Activated T-cell treated with anti-CD3 and anti-CD28 coated beads, Interleukin-2, amount 50 U/mL, for 24 hours (primary cell): ENCODE results near the gene TRAP1.

ENCODE experiments used
- DNase-seq: peaks from one replicate; pipeline ENCODE4 v3.0.0-alpha.2; 2020
- H3K27ac Mint-ChIP-seq: 2 replicates; pipeline ENCODE4 v1.8.0; 2020; ENCODE audit warnings: mild to moderate bottlenecking, mixed read lengths
- H3K27me3 Mint-ChIP-seq: 2 replicates; pipeline ENCODE4 v1.8.0; 2020; ENCODE audit warnings: mixed read lengths
- H3K36me3 Mint-ChIP-seq: 2 replicates; pipeline ENCODE4 v1.8.0; 2020; ENCODE audit warnings: low read depth, mixed read lengths
- H3K4me1 Mint-ChIP-seq: 2 replicates; pipeline ENCODE4 v1.8.0; 2020; ENCODE audit warnings: low read depth, mixed read lengths
- H3K4me3 Mint-ChIP-seq: 2 replicates; pipeline ENCODE4 v1.8.0; 2020; ENCODE audit warnings: mild to moderate bottlenecking, moderate library complexity, mixed read lengths
- H3K9me3 Mint-ChIP-seq: 2 replicates; pipeline ENCODE4 v1.8.0; 2020; ENCODE audit warnings: mixed read lengths

TRAP1 gene

GRCh38 chr16:3745751-3746355 is 28.5 kb upstream of the TRAP1 start:
- H3K36me3 Mint-ChIP-seq = peaks cover 88% of the 10 kb centered on the region
- no peak overlapping the region for H3K4me3 Mint-ChIP-seq
- no peak for DNase-seq
- peak overlapping the region; percentile 18 for H3K27ac Mint-ChIP-seq
- H3K9me3 Mint-ChIP-seq = no peaks in the 10 kb centered on the region
- H3K4me1 Mint-ChIP-seq = peaks cover 11% of the 10 kb centered on the region
- no peaks in the 10 kb centered on the region for H3K27me3 Mint-ChIP-seq

- Mint-ChIP-seq H3K36me3 (peaks cover 89% of the 10 kb centered on the region), H3K4me1 (no peaks in the 10 kb centered on the region)
Measured at GRCh38 chr16:3744018-3744417, 26.7 kb upstream of the TRAP1 start.

GRCh38 chr16:3740934-3741333 is 23.6 kb upstream of the TRAP1 start:
- no peak overlapping the region for H3K4me3 Mint-ChIP-seq
- no peak for DNase-seq
- no peaks in the 10 kb centered on the region for H3K9me3 Mint-ChIP-seq
- peaks cover 95% of the 10 kb centered on the region for H3K36me3 Mint-ChIP-seq
- H3K4me1 Mint-ChIP-seq = no peaks in the 10 kb centered on the region
- no peak overlapping the region for H3K27ac Mint-ChIP-seq
- no peaks in the 10 kb centered on the region for H3K27me3 Mint-ChIP-seq

More at GRCh38 chr16:3744018-3744417, 26.7 kb upstream of the TRAP1 start:
- no peaks in the 10 kb centered on the region for H3K27me3 Mint-ChIP-seq
- H3K9me3 Mint-ChIP-seq = no peaks in the 10 kb centered on the region
- H3K4me3 Mint-ChIP-seq = no peak overlapping the region
- DNase-seq = no peak
- no peak overlapping the region for H3K27ac Mint-ChIP-seq

GRCh38 chr16:3740186-3740585 is 22.9 kb upstream of the TRAP1 start:
- H3K27me3 Mint-ChIP-seq = no peaks in the 10 kb centered on the region
- H3K4me1 Mint-ChIP-seq = no peaks in the 10 kb centered on the region
- no peak overlapping the region for H3K4me3 Mint-ChIP-seq
- H3K9me3 Mint-ChIP-seq = no peaks in the 10 kb centered on the region
- DNase-seq = no peak
- H3K36me3 Mint-ChIP-seq = peaks cover 95% of the 10 kb centered on the region
- H3K27ac Mint-ChIP-seq = no peak overlapping the region

GRCh38 chr16:3739636-3740035 is 22.3 kb upstream of the TRAP1 start:
- no peaks in the 10 kb centered on the region for H3K27me3 Mint-ChIP-seq
- no peak overlapping the region for H3K4me3 Mint-ChIP-seq
- H3K9me3 Mint-ChIP-seq = no peaks in the 10 kb centered on the region
- H3K4me1 Mint-ChIP-seq = no peaks in the 10 kb centered on the region
- peaks cover 95% of the 10 kb centered on the region for H3K36me3 Mint-ChIP-seq
- H3K27ac Mint-ChIP-seq = no peak overlapping the region
- DNase-seq = no peak

GRCh38 chr16:3738541-3738940 is 21.2 kb upstream of the TRAP1 start:
- peak overlapping the region; percentile 37 for H3K27ac Mint-ChIP-seq
- no peaks in the 10 kb centered on the region for H3K4me1 Mint-ChIP-seq
- peaks cover 93% of the 10 kb centered on the region for H3K36me3 Mint-ChIP-seq

GRCh38 chr16:3738128-3738527 is 20.8 kb upstream of the TRAP1 start:
- no peak overlapping the region for H3K27ac Mint-ChIP-seq
- no peaks in the 10 kb centered on the region for H3K27me3 Mint-ChIP-seq
- no peaks in the 10 kb centered on the region for H3K9me3 Mint-ChIP-seq
- H3K4me1 Mint-ChIP-seq = no peaks in the 10 kb centered on the region
- peaks cover 93% of the 10 kb centered on the region for H3K36me3 Mint-ChIP-seq
- DNase-seq = no peak
- H3K4me3 Mint-ChIP-seq = no peak overlapping the region

More at GRCh38 chr16:3738541-3738940, 21.2 kb upstream of the TRAP1 start:
- DNase-seq = no peak
- Mint-ChIP-seq H3K27me3 (no peaks in the 10 kb centered on the region), H3K9me3 (no peaks in the 10 kb centered on the region), H3K4me3 (no peak overlapping the region)

- no peak for DNase-seq
- Mint-ChIP-seq H3K9me3 (no peaks in the 10 kb centered on the region), H3K27me3 (no peaks in the 10 kb centered on the region), H3K36me3 (peaks cover 92% of the 10 kb centered on the region), H3K27ac (no peak overlapping the region), H3K4me1 (no peaks in the 10 kb centered on the region), H3K4me3 (no peak overlapping the region)
Measured at GRCh38 chr16:3737181-3737580, 19.9 kb upstream of the TRAP1 start.

GRCh38 chr16:3736116-3736515 is 18.8 kb upstream of the TRAP1 start:
- H3K9me3 Mint-ChIP-seq = no peaks in the 10 kb centered on the region
- peaks cover 93% of the 10 kb centered on the region for H3K36me3 Mint-ChIP-seq
- no peak overlapping the region for H3K27ac Mint-ChIP-seq
- no peak for DNase-seq
- H3K4me1 Mint-ChIP-seq = no peaks in the 10 kb centered on the region
- H3K4me3 Mint-ChIP-seq = no peak overlapping the region
- no peaks in the 10 kb centered on the region for H3K27me3 Mint-ChIP-seq

- Mint-ChIP-seq H3K9me3 (no peaks in the 10 kb centered on the region), H3K36me3 (peaks cover 93% of the 10 kb centered on the region), H3K4me1 (no peaks in the 10 kb centered on the region), H3K27ac (no peak overlapping the region), H3K4me3 (no peak overlapping the region), H3K27me3 (no peaks in the 10 kb centered on the region)
- no peak for DNase-seq
Measured at GRCh38 chr16:3735541-3735940, 18.2 kb upstream of the TRAP1 start.

GRCh38 chr16:3734758-3735221 is 17.5 kb upstream of the TRAP1 start:
- Mint-ChIP-seq H3K4me3 (no peak overlapping the region), H3K4me1 (no peaks in the 10 kb centered on the region), H3K9me3 (no peaks in the 10 kb centered on the region), H3K27me3 (no peaks in the 10 kb centered on the region), H3K27ac (no peak overlapping the region), H3K36me3 (peaks cover 94% of the 10 kb centered on the region)
- DNase-seq = no peak

- no peak for DNase-seq
- H3K4me3 Mint-ChIP-seq = no peak overlapping the region
- H3K9me3 Mint-ChIP-seq = no peaks in the 10 kb centered on the region
- no peaks in the 10 kb centered on the region for H3K4me1 Mint-ChIP-seq
- no peaks in the 10 kb centered on the region for H3K27me3 Mint-ChIP-seq
- H3K27ac Mint-ChIP-seq = no peak overlapping the region
- peaks cover 94% of the 10 kb centered on the region for H3K36me3 Mint-ChIP-seq
Measured at GRCh38 chr16:3734084-3734757, 16.9 kb upstream of the TRAP1 start.

GRCh38 chr16:3732171-3732570 is 14.8 kb upstream of the TRAP1 start:
- no peaks in the 10 kb centered on the region for H3K4me1 Mint-ChIP-seq
- no peak overlapping the region for H3K4me3 Mint-ChIP-seq
- H3K36me3 Mint-ChIP-seq = peaks cover 89% of the 10 kb centered on the region

GRCh38 chr16:3731126-3731935 is 14.0 kb upstream of the TRAP1 start:
- Mint-ChIP-seq H3K4me1 (no peaks in the 10 kb centered on the region), H3K27me3 (no peaks in the 10 kb centered on the region), H3K36me3 (peaks cover 86% of the 10 kb centered on the region), H3K27ac (peak overlapping the region; percentile 71), H3K4me3 (no peak overlapping the region), H3K9me3 (no peaks in the 10 kb centered on the region)
- no peak for DNase-seq

More at GRCh38 chr16:3732171-3732570, 14.8 kb upstream of the TRAP1 start:
- Mint-ChIP-seq H3K27me3 (no peaks in the 10 kb centered on the region), H3K9me3 (no peaks in the 10 kb centered on the region), H3K27ac (peak overlapping the region; percentile 71)
- DNase-seq = no peak
